BJ (cell line): ENCODE measurements around the gene MTSS2. TPM values are rescaled to one million over a fixed set of nuclear protein-coding genes. Genes with fewer than 3 reads are reported as not detected.

Source experiments
- CTCF ChIA-PET: fragments of 350-600 bp; formaldehyde crosslinking; extraction: SDS; loops from one replicate; lab custom pipeline; 2021; ENCODE audit warnings: antibody characterized with exemption, inconsistent platforms; lab: Yijun Ruan, JAX
- POLR2A ChIA-PET: fragments of 300-600 bp; sonication (Branson Sonifier 250); formaldehyde crosslinking; extraction: SDS; loops from one replicate; lab custom pipeline; 2021; ENCODE audit warnings: antibody characterized with exemption; lab: Charles Lee
- DNase-seq: peaks from one replicate; pipeline ENCODE4 v3.0.0-alpha.2; 2011; ENCODE audit warnings: low read depth
- H3K27me3 ChIP-seq: 2 replicates; pipeline ENCODE4 v1.6.0; 2011; ENCODE audit warnings: low read length; ENCODE audit not compliant: control insufficient read depth, insufficient read depth
- H3K36me3 ChIP-seq: 2 replicates; pipeline ENCODE4 v1.5.1; 2011; ENCODE audit warnings: low read length; ENCODE audit not compliant: control insufficient read depth, insufficient read depth
- H3K4me3 ChIP-seq: 2 replicates; pipeline ENCODE4 v1.5.1; 2011; ENCODE audit warnings: low read depth, mild to moderate bottlenecking, control low read depth, low read length
- polyA plus RNA-seq: library from polyadenylated mRNA; depleted of rRNA; stranded (reverse); fragments of >200 nt; gene quantifications from 2 replicates; pipeline ENCODE4 v1.2.3, GENCODE V29; 2011
- TF ChIP-seq, protein P1 (sequence below): IDR thresholded peaks from 2 replicates; pipeline ENCODE4 v1.5.1; 2011; ENCODE audit warnings: low read depth, mild to moderate bottlenecking, control low read depth, inconsistent platforms, low read length, moderate library complexity; ENCODE audit not compliant: insufficient read depth

Gene MTSS2
- polyA plus RNA-seq, 1 experiment, result 170 TPM

DNA sequence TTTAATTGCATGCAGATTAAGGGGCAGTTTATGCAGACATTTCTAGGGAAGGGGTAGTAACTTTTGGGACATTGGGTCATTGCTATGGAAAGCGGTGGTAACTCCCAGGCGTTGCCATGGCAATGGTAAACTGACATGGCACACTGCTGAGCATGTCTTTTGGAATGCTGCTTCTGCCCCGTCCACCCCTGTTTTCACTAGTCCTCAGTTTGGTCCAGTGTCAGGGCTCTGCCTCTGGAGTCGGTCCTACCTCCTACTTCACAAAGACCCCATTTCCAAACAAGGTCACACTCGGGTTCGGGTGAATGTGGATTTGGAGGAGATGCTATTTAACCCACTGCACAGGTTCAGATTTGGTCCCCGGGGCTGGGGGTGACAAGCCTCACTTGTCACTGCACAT lies 36.6 kb downstream of the MTSS2 start:
- CTCF ChIA-PET, result no interaction called here
- no peak for DNase-seq
- no peak overlapping the region for H3K4me3 ChIP-seq
- H3K27me3 ChIP-seq, result peaks cover 2% of the 10 kb centered on the region; the same call in 1 of the 2 replicates
- POLR2A ChIA-PET, result no interaction called here
- TF ChIP-seq, protein P1, sequence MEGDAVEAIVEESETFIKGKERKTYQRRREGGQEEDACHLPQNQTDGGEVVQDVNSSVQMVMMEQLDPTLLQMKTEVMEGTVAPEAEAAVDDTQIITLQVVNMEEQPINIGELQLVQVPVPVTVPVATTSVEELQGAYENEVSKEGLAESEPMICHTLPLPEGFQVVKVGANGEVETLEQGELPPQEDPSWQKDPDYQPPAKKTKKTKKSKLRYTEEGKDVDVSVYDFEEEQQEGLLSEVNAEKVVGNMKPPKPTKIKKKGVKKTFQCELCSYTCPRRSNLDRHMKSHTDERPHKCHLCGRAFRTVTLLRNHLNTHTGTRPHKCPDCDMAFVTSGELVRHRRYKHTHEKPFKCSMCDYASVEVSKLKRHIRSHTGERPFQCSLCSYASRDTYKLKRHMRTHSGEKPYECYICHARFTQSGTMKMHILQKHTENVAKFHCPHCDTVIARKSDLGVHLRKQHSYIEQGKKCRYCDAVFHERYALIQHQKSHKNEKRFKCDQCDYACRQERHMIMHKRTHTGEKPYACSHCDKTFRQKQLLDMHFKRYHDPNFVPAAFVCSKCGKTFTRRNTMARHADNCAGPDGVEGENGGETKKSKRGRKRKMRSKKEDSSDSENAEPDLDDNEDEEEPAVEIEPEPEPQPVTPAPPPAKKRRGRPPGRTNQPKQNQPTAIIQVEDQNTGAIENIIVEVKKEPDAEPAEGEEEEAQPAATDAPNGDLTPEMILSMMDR, result no peak
- no peaks in the 10 kb centered on the region for H3K36me3 ChIP-seq

GRCh38 chr16:70648606-70649005 lies 37.2 kb downstream of the MTSS2 start:
- TF ChIP-seq, protein P1, result no peak
- ChIA-PET CTCF (interaction anchor here (1.3 kb wide), 1 partner anchor 279 kb away, joined by 5 read pairs; no protein-coding TSS in a partner anchor), POLR2A (no interaction called here)
- Histone ChIP-seq H3K27me3 (peaks cover 2% of the 10 kb centered on the region; the same call in 1 of the 2 replicates), H3K36me3 (no peaks in the 10 kb centered on the region), H3K4me3 (no peak overlapping the region)
- DNase-seq, result no peak

- TF ChIP-seq, protein P1, result no peak
- no peak for DNase-seq
Observed at GRCh38 chr16:70647441-70648359, 38.2 kb downstream of the MTSS2 start.

GRCh38 chr16:70646260-70647241 lies 39.3 kb downstream of the MTSS2 start, which contains the start of gene IL34:
Gene IL34 (plus strand): TSS chr16:70646559. CDS start chr16:70646948, 389 bp downstream.
- CTCF ChIA-PET, result no interaction called here
- POLR2A ChIA-PET, result no interaction called here
- TF ChIP-seq, protein P1, result no peak
- Histone ChIP-seq H3K36me3 (no peaks in the 10 kb centered on the region), H3K27me3 (peaks cover 2% of the 10 kb centered on the region; the same call in 1 of the 2 replicates), H3K4me3 (no peak within 1 kb of the TSS)
- DNase-seq, result no peak

More at GRCh38 chr16:70647441-70648359, 38.2 kb downstream of the MTSS2 start:
- Histone ChIP-seq H3K36me3 (no peaks in the 10 kb centered on the region), H3K4me3 (no peak overlapping the region), H3K27me3 (peaks cover 2% of the 10 kb centered on the region; the same call in 1 of the 2 replicates)
- CTCF ChIA-PET, result interaction anchor here (1.3 kb wide), 1 partner anchor 278 kb away, joined by 5 read pairs; no protein-coding TSS in a partner anchor
- POLR2A ChIA-PET, result no interaction called here
